GM23338 (cell line): ENCODE data around the gene CTNNA2. TPM values are rescaled to one million over a fixed set of nuclear protein-coding genes. Genes with fewer than 3 reads are reported as not detected.

Experiments
- ATAC-seq: fragments of 200-7000 bp; cut with Tn5 transposase; 3 replicates; pipeline ENCODE4 v1.9.1; 2020
- DNase-seq: peaks from one replicate; pipeline ENCODE4 v3.0.0-alpha.2; 2015; ENCODE audit warnings: low spot score
- H2AFZ ChIP-seq: fragments of 200-600 bp; sonication (generic); 2 replicates; pipeline ENCODE4 v1.8.0; 2016; ENCODE audit warnings: antibody characterized with exemption, mild to moderate bottlenecking, moderate library complexity
- H3F3A ChIP-seq: fragments of 200-600 bp; sonication (generic); replicated peaks from 2 replicates; pipeline ENCODE4 v1.8.0; 2017; ENCODE audit warnings: antibody characterized with exemption, mixed run types, low read depth
- H3K27ac ChIP-seq: fragments of 200-600 bp; sonication (generic); 2 replicates; pipeline ENCODE4 v1.6.1; 2016; ENCODE audit warnings: low read depth
- H3K27me3 ChIP-seq: fragments of 200-600 bp; sonication (generic); 2 replicates; pipeline ENCODE4 v1.8.0; 2016; ENCODE audit warnings: mild to moderate bottlenecking, mixed run types, moderate library complexity; ENCODE audit not compliant: insufficient read depth
- H3K36me3 ChIP-seq: fragments of 200-600 bp; sonication (generic); 2 replicates; pipeline ENCODE4 v1.8.0; 2016; ENCODE audit warnings: mild to moderate bottlenecking; ENCODE audit not compliant: insufficient read depth
- H3K4me1 ChIP-seq: fragments of 200-600 bp; sonication (generic); 2 replicates; pipeline ENCODE4 v1.8.0; 2016; ENCODE audit warnings: mild to moderate bottlenecking, moderate library complexity; ENCODE audit not compliant: insufficient read depth
- H3K4me2 ChIP-seq: fragments of 200-600 bp; sonication (generic); 2 replicates; pipeline ENCODE4 v1.7.1; 2017; ENCODE audit warnings: mixed run types
- H3K4me3 ChIP-seq: fragments of 200-600 bp; sonication (generic); 2 replicates; pipeline ENCODE4 v1.6.1; 2016; ENCODE audit warnings: mixed run types
- H3K79me2 ChIP-seq: fragments of 200-600 bp; sonication (generic); replicated peaks from 2 replicates; pipeline ENCODE4 v1.8.0; 2017; ENCODE audit warnings: mild to moderate bottlenecking; ENCODE audit not compliant: insufficient read depth
- H3K9me2 ChIP-seq: fragments of 200-600 bp; sonication (generic); 2 replicates; pipeline ENCODE4 v1.8.0; 2017; ENCODE audit not compliant: insufficient read depth
- H4K20me1 ChIP-seq: fragments of 200-600 bp; sonication (generic); replicated peaks from 2 replicates; pipeline ENCODE4 v1.8.0; 2017; ENCODE audit warnings: mild to moderate bottlenecking; ENCODE audit not compliant: insufficient read depth
- H3K27ac Mint-ChIP-seq: 2 replicates; pipeline ENCODE4 v1.8.0; 2020; ENCODE audit warnings: inconsistent platforms, mild to moderate bottlenecking, moderate library complexity, mixed read lengths
- H3K27me3 Mint-ChIP-seq: 3 replicates; pipeline ENCODE4 v1.8.0; 2022; ENCODE audit warnings: low read depth, mild to moderate bottlenecking, moderate library complexity, mixed read lengths, inconsistent platforms; ENCODE audit not compliant: insufficient read depth, poor library complexity
- H3K36me3 Mint-ChIP-seq: 3 replicates; pipeline ENCODE4 v1.8.0; 2021; ENCODE audit warnings: low read depth, mild to moderate bottlenecking, inconsistent platforms, moderate library complexity, mixed read lengths
- H3K4me1 Mint-ChIP-seq: 3 replicates; pipeline ENCODE4 v1.8.0; 2020; ENCODE audit warnings: mild to moderate bottlenecking, inconsistent platforms, mixed read lengths
- H3K4me3 Mint-ChIP-seq: 3 replicates; pipeline ENCODE4 v1.8.0; 2021; ENCODE audit warnings: moderate library complexity, mild to moderate bottlenecking, inconsistent platforms, mixed read lengths
- H3K9me3 Mint-ChIP-seq: 3 replicates; pipeline ENCODE4 v1.8.0; 2020; ENCODE audit warnings: moderate library complexity, mild to moderate bottlenecking, inconsistent platforms, mixed read lengths
- CREB1 ChIP-seq: fragments of 250-450 bp; sonication (Bioruptor Pico); IDR thresholded peaks from 2 replicates; pipeline ENCODE4 v1.5.0; 2020; ENCODE audit warnings: low read depth, mild to moderate bottlenecking, moderate library complexity
- EZH2phosphoT487 ChIP-seq: fragments of 200-600 bp; sonication (generic); IDR thresholded peaks from one replicate; pipeline ENCODE4 v1.8.1; 2018; ENCODE audit warnings: antibody characterized with exemption; ENCODE audit not compliant: unreplicated experiment
- POLR2AphosphoS5 ChIP-seq: IDR thresholded peaks from 2 replicates; pipeline ENCODE4 v1.6.1; 2016; ENCODE audit warnings: antibody characterized with exemption, low read depth
- ZNF331 ChIP-seq: fragments of 250-450 bp; sonication (Bioruptor Pico); IDR thresholded peaks from 2 replicates; pipeline ENCODE4 v1.5.0; 2020; ENCODE audit warnings: low read depth, mild to moderate bottlenecking, moderate library complexity
- polyA plus RNA-seq: library from polyadenylated mRNA; unstranded; fragments of >200 nt; fragmentation: Nextera tagmentation; extraction: Ambion mirVana; gene quantifications from 2 replicates; pipeline ENCODE4 v1.2.1, GENCODE V29; 2016
- total RNA-seq: library from RNA; depleted of rRNA; stranded (reverse); fragments of >200 nt; shearing (Covaris generic); gene quantifications from 2 replicates; pipeline ENCODE4 v1.2.3, GENCODE V29; 2014
- TF ChIP-seq, protein P1 (sequence below): IDR thresholded peaks from 2 replicates; pipeline ENCODE4 v1.6.1; 2016; ENCODE audit warnings: antibody characterized with exemption
- TF ChIP-seq, protein P2 (sequence below): IDR thresholded peaks from one replicate; pipeline ENCODE4 v1.6.1; 2018; ENCODE audit warnings: antibody characterized with exemption; ENCODE audit not compliant: unreplicated experiment

Gene CTNNA2
- total and polyA plus RNA-seq, 2 experiments from 2014 or later = 6.4 to 15.6 TPM

DNA sequence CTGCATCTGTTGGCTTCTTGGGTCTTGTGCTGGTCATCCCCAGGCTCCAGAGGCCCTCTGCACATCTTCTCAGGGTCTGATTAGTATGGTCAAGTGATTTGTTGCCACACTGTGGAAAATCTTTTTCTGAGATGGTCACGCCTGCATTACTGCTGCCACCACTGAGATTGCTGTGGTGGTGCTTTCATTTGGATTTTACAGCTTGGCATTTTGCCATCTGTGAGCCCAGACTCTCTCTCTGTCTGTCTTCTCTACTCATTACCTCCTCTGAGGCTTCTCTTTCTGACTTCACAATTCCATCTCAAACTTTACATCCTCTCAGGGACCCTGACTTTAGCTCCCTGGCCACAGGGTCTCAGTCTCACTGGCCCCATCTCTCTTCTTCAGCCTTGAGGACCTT, 637.1 kb downstream of the CTNNA2 start:
- Histone ChIP-seq H3F3A (no peaks in the 10 kb centered on the region), H3K9me2 (peaks cover 10% of the 10 kb centered on the region), H3K79me2 (no peaks in the 10 kb centered on the region), H3K4me1 (peaks cover 2% of the 10 kb centered on the region), H4K20me1 (no peaks in the 10 kb centered on the region), H3K27ac (no peak overlapping the region), H3K4me3 (no peak overlapping the region), H3K36me3 (no peaks in the 10 kb centered on the region), H3K4me2 (no peak overlapping the region), H2AFZ (no peak overlapping the region), H3K27me3 (no peaks in the 10 kb centered on the region)
- Mint-ChIP-seq H3K36me3 (no peaks in the 10 kb centered on the region), H3K27me3 (peaks cover 2% of the 10 kb centered on the region), H3K4me1 (peaks cover 3% of the 10 kb centered on the region), H3K4me3 (no peak overlapping the region), H3K27ac (no peak overlapping the region), H3K9me3 (no peaks in the 10 kb centered on the region; the same call in 2 of the 3 replicates)
- TF ChIP-seq, protein P1, sequence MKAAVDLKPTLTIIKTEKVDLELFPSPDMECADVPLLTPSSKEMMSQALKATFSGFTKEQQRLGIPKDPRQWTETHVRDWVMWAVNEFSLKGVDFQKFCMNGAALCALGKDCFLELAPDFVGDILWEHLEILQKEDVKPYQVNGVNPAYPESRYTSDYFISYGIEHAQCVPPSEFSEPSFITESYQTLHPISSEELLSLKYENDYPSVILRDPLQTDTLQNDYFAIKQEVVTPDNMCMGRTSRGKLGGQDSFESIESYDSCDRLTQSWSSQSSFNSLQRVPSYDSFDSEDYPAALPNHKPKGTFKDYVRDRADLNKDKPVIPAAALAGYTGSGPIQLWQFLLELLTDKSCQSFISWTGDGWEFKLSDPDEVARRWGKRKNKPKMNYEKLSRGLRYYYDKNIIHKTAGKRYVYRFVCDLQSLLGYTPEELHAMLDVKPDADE = no peak
- TF ChIP-seq POLR2AphosphoS5 (no peak), EZH2phosphoT487 (no peak), ZNF331 (CRISPR knock-in tag) (no peak), CREB1 (CRISPR knock-in tag) (no peak)
- TF ChIP-seq, protein P2, sequence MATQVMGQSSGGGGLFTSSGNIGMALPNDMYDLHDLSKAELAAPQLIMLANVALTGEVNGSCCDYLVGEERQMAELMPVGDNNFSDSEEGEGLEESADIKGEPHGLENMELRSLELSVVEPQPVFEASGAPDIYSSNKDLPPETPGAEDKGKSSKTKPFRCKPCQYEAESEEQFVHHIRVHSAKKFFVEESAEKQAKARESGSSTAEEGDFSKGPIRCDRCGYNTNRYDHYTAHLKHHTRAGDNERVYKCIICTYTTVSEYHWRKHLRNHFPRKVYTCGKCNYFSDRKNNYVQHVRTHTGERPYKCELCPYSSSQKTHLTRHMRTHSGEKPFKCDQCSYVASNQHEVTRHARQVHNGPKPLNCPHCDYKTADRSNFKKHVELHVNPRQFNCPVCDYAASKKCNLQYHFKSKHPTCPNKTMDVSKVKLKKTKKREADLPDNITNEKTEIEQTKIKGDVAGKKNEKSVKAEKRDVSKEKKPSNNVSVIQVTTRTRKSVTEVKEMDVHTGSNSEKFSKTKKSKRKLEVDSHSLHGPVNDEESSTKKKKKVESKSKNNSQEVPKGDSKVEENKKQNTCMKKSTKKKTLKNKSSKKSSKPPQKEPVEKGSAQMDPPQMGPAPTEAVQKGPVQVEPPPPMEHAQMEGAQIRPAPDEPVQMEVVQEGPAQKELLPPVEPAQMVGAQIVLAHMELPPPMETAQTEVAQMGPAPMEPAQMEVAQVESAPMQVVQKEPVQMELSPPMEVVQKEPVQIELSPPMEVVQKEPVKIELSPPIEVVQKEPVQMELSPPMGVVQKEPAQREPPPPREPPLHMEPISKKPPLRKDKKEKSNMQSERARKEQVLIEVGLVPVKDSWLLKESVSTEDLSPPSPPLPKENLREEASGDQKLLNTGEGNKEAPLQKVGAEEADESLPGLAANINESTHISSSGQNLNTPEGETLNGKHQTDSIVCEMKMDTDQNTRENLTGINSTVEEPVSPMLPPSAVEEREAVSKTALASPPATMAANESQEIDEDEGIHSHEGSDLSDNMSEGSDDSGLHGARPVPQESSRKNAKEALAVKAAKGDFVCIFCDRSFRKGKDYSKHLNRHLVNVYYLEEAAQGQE = no peak
- no peak for ATAC-seq
- no peak for DNase-seq

DNA sequence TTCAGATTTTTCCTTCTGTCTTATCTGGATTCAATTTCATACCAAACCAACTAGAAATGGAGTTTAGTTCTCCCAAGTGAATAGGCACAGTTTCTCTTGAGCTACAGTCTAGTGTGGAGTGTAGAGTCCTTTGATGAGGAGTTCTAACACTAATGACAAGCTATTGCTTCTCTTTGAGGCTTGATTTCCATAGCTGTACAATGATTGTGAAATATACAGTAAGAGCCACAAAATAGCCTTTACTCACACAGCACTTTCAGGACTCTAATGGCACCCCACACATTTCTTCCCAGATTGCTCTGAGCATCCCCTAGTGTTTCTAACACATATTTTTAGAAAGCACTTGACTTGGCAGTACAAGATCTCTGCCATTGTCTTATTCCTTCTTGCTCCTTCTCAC, 638.4 kb downstream of the CTNNA2 start:
- H3K27me3 Mint-ChIP-seq = no peaks in the 10 kb centered on the region
- no peak for ATAC-seq
- H3K9me2 ChIP-seq = peaks cover 5% of the 10 kb centered on the region
- H3K36me3 Mint-ChIP-seq = no peaks in the 10 kb centered on the region
- H3K4me3 ChIP-seq = no peak overlapping the region
- peaks cover 14% of the 10 kb centered on the region for H3K4me1 ChIP-seq
- no peaks in the 10 kb centered on the region for H3K27me3 ChIP-seq
- DNase-seq = no peak
- H3K79me2 ChIP-seq = no peaks in the 10 kb centered on the region
- H3K9me3 Mint-ChIP-seq = no peaks in the 10 kb centered on the region
- H3K27ac Mint-ChIP-seq = no peak overlapping the region
- H3K4me2 ChIP-seq = no peak overlapping the region
- no peak overlapping the region for H2AFZ ChIP-seq
- TF ChIP-seq, protein P1 = no peak
- H4K20me1 ChIP-seq = no peaks in the 10 kb centered on the region
- H3K36me3 ChIP-seq = no peaks in the 10 kb centered on the region
- no peaks in the 10 kb centered on the region for H3F3A ChIP-seq
- H3K27ac ChIP-seq = no peak overlapping the region
- H3K4me3 Mint-ChIP-seq = no peak overlapping the region
- peaks cover 12% of the 10 kb centered on the region for H3K4me1 Mint-ChIP-seq
